ENCODE data around the gene ZNF331. TPM values are rescaled to one million over a fixed set of nuclear protein-coding genes. Genes with fewer than 3 reads are reported as not detected.
"Not testable (repeated sequence)": the region's sequence is repeated elsewhere in the genome, so short reads cannot be mapped to it uniquely, and the experiment has no call there.

Gene ZNF331
- 12.6 and 16.1 TPM in 2 replicates for total RNA-seq (2014; rRNA removed)
- polyA plus RNA-seq (2012), result 6.7 TPM

GRCh38 chr19:53537521-53538377, at the start of gene ZNF331:
TSS of gene ZNF331 (plus strand) at chr19:53538145. CDS start at chr19:53569377, 31,232 bp downstream.
- DNase-seq (ENCODE audit: low read depth), result peak; percentile 79

DNA sequence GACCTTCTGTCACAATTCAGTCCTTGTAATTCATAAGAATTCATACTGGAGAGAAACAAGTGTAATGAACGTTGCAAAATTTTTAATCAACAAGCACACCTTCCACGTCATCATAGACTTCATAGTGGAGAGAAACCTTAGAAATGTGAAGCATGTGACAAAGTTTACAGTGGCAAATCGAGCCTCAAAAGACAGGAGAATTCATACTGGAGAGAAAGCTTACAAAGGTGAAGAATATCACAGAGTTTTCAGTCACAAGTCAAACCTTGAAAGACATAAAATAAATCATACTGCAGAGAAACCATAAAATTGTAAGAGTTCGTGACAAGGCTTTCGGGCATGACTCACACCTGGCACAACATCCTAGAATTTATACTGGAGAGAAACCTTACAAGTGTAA, 45.8 kb upstream of the ZNF331 start:
- DNase-seq (ENCODE audit: low read depth), result no peak

DNA sequence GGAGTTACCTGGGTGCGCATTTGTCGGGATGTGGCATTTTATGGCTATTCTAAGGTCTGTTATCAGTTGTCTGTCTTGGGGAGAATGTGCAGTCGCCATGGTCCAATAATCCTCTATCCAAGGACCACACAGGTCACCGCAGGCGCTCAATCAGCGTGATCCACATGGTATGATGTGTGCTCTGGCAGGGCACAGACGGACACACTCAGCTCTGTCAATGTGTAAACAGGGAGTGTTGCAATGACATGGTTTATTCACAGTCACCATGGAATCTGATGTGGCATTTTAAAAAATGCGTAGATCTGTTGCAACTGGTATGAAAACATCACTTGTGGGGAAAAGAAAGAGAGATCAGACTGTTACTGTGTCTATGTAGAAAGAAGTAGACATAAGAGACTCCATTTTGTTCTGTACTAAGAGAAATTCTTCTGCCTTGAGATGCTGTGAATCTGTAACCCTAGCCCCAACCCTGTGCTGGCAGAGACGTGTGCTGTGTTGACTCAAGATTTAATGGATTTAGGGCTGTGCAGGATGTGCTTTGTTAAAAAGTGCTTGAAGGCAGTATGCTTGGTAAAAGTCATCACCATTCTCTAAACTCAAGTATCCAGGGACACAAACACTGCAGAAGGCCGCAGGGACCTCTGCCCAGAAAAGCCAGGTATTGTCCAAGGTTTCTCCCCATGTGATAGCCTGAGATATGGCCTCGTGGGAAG, 40.5 kb upstream of the ZNF331 start:
- DNase-seq (ENCODE audit: low read depth), result peak; percentile 16

DNA sequence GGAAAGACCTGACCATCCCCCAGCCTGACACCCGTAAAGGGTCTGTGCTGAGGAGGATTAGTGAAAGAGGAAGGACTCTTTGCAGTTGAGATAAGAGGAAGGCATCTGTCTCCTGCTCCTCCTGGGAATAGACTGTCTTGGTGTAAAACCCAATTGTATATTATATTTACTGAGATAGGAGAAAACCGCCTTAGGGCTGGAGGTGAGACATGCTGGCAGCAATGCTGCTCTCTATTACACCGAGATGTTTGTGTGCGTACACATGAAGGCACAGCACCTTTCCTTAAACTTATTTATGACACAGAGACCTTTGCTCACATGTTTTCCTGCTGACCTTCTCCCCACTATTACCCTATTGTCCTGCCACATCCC, 39.9 kb upstream of the ZNF331 start:
- DNase-seq (ENCODE audit: low read depth), result not testable (repeated sequence)

GRCh38 chr19:53503151-53503550, 34.8 kb upstream of the ZNF331 start:
- not testable (repeated sequence) for DNase-seq (ENCODE audit: low read depth)

DNA sequence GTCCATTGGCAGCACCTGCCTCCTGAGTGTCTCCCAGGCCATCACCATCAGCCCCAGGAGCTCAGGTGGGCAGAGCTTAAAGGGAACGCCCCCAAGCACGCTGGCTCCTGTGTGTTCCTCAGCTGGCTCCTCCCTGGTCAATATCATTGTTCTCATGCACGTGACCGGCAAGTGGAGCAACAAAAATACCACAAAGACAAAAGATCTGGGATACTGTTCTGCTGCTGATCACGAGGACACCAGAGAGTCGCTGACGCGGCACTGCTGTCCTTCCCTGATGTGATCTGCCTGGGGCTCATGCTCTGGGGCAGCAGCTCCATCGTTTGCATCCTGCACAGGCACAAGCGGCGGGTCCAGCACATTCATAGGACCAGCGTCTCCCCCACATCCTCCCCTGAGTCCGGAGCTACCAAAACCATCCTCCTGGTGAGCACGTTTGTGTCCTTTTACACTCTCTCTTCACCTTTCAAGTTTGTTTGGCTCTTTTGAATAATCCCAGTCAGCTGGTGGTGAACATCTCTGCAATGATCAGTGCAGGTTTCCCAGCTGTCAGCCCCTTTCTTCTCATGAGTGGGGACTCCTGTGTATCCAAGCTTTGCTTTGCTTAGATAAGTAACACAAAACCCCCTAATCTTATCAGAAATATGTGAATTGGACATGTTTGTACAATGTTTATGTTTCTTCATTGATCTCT, 34.1 kb upstream of the ZNF331 start:
- not testable (repeated sequence) for DNase-seq (ENCODE audit: low read depth)

- peak; percentile 47 for DNase-seq (ENCODE audit: low read depth)
Observed at GRCh38 chr19:53504365-53504703, 33.6 kb upstream of the ZNF331 start.

DNA sequence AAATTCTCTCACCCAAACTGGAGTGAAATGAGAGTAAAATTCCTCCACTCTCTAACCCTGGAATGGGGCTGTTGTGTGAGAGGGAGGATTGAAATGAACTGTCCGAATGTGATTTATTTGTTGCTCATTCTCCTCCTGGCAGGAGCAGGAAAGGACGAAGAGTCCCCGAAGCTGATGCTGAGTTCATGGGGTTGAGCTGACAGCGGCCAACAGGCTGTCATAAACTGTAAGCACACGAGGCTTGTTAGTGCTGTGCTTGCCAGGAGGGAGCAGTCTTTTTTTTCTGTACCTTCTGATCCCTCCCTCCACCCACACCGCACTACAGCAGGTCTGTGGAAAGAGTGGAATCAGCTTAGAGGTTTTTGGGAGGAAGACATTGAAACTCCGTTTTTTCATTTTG, 33.1 kb upstream of the ZNF331 start:
- DNase-seq (ENCODE audit: low read depth), result peak; percentile 5

GRCh38 chr19:53506728-53507127, 31.2 kb upstream of the ZNF331 start:
- no peak for DNase-seq (ENCODE audit: low read depth)

DNA sequence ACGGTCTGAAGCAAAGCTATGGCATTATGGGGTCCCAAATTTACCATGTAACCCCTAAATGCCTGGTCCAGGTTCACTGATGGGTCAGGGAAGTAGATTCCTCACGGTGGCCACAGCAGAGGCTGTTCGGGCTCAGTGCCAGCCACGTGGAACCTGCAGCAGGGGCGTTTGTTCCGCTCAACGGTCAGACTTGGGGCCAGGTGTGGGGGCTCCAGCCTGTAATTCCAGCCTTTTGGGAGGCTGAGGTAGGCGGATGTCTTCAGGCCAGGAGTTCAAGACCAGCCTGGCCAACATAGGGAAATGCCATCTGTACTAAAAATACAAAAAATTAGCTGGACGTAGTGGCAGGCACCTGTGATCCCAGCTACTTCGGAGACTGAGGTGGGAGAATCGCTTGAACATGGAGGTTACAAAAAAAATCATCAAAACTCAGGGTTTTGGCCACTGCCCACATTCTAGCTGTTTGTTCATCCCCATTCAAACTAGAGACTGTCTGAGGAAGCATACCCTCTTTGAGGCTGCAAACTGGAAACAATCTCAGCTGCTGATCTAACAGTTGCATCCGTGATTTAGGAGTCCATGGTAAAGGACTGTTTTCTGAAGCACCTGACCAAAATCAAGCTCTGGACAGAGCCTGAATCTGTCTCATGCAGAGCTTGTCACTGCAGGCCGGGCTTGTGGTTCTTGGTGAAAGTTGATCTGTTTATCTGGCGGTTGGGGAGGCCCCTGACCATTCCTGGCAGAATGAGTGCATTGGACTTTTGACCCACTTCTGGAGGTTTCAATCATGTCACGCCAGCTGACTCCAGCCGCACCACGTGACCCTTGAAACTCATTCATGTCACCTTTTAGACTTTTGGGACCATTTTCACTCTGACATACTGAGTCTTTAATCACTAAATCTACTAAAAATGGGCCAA, 30.2 kb upstream of the ZNF331 start:
- peak; percentile 77 for DNase-seq (ENCODE audit: low read depth)

DNA sequence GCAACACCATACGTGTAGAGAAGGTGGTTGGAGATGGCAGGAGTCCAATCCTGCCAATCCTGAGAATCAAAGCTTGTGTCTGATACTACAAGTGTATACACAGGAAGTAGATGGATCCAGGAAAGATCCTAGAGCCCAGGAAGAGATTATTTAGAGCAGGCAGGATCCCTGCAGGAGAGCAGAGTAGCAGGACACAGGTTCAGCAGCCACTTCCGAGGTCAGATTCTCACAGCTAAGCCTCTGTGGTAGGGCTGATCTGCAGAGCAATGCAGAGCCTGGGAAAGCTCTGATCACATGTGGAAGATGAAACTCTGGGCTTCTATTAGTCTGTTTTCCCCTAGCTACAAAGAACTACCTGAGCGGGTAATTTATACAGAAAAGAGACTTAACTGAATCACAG, 28.5 kb upstream of the ZNF331 start:
- no peak for DNase-seq (ENCODE audit: low read depth)

GRCh38 chr19:53509845-53510244, 28.1 kb upstream of the ZNF331 start:
- DNase-seq (ENCODE audit: low read depth), result no peak

DNA sequence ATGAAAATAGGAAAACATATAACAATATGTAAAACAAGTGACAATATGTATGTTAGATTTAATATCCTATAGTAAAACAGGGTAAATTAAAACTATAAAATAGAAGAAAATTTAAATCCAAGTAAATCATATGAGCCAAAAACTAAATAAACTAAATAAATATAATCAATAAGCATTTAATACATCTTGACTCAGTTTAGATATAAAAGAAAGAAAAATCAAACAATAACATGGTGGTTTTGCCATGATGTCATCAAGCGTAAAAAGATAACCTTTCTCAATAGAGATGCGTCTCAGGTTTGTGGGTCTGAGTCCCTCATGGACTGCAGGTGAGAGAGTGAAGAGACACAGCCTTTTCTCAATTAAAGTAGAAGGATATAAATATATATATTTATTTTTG, 26.6 kb upstream of the ZNF331 start:
- DNase-seq (ENCODE audit: low read depth), result no peak

DNA sequence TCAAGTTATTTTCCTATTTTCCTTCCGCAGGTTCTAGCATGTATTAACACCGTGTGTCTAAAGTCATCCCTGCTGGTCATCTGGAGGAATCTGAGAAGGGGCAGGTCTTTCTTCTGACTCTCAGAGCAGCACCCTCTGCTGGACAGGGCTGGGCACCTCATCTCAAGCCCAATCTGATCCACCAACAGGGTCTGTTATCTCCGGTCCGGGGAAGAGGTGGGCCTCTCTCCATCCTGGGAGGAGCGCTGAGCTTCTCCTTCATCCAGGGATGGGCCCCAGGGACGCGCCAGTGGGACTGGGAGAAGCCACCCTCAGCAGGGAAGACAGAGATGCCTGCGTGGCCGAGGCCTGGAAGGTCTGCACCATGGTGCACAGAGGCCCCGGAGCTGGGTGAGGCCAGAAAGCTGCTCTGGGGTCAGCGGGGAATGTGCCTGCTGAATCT, 26.0 kb upstream of the ZNF331 start:
- DNase-seq (ENCODE audit: low read depth), result peak; percentile 54

- DNase-seq (ENCODE audit: low read depth), result not testable (repeated sequence)
Observed at GRCh38 chr19:53515047-53515446, 22.9 kb upstream of the ZNF331 start.

DNA sequence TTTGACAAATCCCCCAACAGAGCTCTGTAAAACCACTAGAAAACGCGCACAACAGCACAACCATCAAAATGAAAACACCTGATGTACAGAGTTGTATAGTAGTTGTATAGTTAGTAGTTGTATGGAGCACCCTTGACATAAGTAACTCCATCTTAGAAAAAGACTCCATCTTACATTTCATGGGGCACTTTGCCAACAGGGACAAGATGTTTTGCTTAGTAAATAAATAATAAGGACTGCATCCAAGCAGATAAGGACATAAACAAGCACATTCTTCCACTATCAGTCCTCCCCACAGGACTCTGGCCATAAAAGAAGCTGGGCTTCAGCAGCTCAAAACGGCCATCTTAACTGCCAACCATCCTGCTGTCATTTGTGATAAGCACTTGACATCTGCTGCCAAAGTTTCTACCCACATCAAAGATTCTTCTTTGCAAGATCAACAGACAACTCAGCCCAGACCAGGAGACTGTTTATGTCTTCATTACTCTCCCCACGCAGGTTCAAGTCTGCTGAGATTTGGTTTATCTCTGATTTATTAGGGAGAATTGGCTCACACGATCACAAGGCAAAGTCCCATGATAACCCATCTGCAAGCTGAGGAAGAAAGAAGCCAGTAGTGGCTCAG, 20.7 kb upstream of the ZNF331 start:
- no peak for DNase-seq (ENCODE audit: low read depth)

DNA sequence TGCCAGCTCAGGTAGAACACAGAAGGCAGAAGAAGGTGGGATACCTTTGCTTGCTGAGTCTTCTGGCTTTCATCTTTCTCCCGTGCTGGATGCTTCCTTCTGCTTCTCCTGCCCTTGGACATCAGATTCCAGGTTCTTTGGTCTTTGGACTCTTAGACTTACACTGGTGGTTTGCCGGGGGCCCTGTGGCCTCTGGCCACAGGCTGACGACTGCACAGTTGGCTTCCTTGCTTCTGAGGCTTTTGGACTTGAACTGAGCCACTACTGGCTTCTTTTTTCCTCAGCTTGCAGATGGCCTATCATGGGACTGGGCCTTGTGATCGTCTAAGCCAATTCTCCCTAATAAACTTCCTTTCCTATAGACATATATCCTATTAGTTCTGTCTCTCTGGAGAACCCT, 19.8 kb upstream of the ZNF331 start:
- no peak for DNase-seq (ENCODE audit: low read depth)

- DNase-seq (ENCODE audit: low read depth), result no peak
Observed at GRCh38 chr19:53518716-53519115, 19.2 kb upstream of the ZNF331 start.

DNA sequence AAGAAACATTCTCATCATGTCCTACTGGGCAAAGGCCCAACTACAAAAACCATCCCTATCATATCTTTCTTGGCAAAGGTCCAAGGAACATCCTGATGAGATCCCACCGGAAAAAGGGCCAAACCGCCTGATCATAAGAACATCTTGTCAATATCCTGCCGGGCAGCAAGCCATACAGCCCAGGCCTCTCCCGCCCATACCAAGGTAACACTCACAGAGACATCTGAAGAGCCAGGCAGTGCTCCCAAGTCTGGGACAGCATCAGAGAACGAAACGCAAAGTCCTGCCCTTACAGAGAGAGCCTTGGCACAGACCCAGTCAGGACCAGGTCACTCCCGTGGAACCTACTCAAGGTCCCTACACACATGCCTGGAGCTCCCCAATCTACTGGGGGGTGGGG, 18.5 kb upstream of the ZNF331 start:
- no peak for DNase-seq (ENCODE audit: low read depth)

GRCh38 chr19:53520163-53520546, 17.8 kb upstream of the ZNF331 start:
- DNase-seq (ENCODE audit: low read depth), result no peak

All from LHCN-M2 (cell line).